Endothelial cell of umbilical vein (primary cell): ENCODE measurements around the gene ZNF511. TPM values are rescaled to one million over a fixed set of nuclear protein-coding genes. Genes with fewer than 3 reads are reported as not detected.

Experiments
- BruUV-seq: library from RNA; stranded (reverse); fragments of 400-500 nt; replicated peaks from 2 replicates; lab custom pipeline; 2021; lab: Mats Ljungman, UMichigan
- CTCF ChIA-PET: fragments of 300-600, 350-600 bp; sonication (Branson Sonifier 250); formaldehyde crosslinking; loops from one replicate; lab custom pipeline; 2021; ENCODE audit warnings: antibody characterized with exemption, inconsistent platforms; lab: Charles Lee
- POLR2A ChIA-PET: fragments of 300-600, 350-600 bp; sonication (Branson Sonifier 250); formaldehyde crosslinking; loops from one replicate; lab custom pipeline; 2021; ENCODE audit warnings: antibody characterized with exemption, inconsistent platforms; lab: Charles Lee
- DNase-seq: peaks from one replicate; pipeline ENCODE4 v3.0.0-alpha.2; 2011; ENCODE audit warnings: low read depth, low spot score
- FAIRE-seq: peaks from 2 replicates; lab custom pipeline; 2011; peaks lifted over from hg19 to GRCh38; lab: Jason Lieb, UNC
- H2AFZ ChIP-seq: 2 replicates; pipeline ENCODE4 v1.6.0; 2012; ENCODE audit warnings: low read depth, low read length, control low read depth, inconsistent platforms
- H3K27ac ChIP-seq: 2 replicates; pipeline ENCODE4 v1.5.1; 2011; ENCODE audit warnings: low read depth, mild to moderate bottlenecking, control low read depth, low read length, moderate library complexity; ENCODE audit not compliant: insufficient read depth
- H3K27me3 ChIP-seq, 2 experiments: 2 replicates each; pipeline versions ENCODE4 v1.6.0 to v1.6.1; 2011; ENCODE audit warnings: low read length in 2 of 2, mixed read lengths in 1 of 2; ENCODE audit not compliant: control insufficient read depth in 2 of 2, insufficient read depth in 2 of 2
- H3K36me3 ChIP-seq, 2 experiments: 2 replicates in 1 of 2; 3 replicates in 1 of 2; pipeline ENCODE4 v1.5.1; 2011; ENCODE audit warnings: low read length in 2 of 2, mild to moderate bottlenecking in 1 of 2, moderate library complexity in 1 of 2; ENCODE audit not compliant: control insufficient read depth in 2 of 2, insufficient read depth in 2 of 2; ENCODE audit errors: extremely low read depth in 1 of 2
- H3K4me1 ChIP-seq: 3 replicates; pipeline ENCODE4 v1.5.1; 2011; ENCODE audit warnings: mild to moderate bottlenecking, low read length; ENCODE audit not compliant: control insufficient read depth, insufficient read depth; ENCODE audit errors: extremely low read depth
- H3K4me2 ChIP-seq: 2 replicates; pipeline ENCODE4 v1.6.1; 2011; ENCODE audit warnings: low read length, control low read depth, mixed read lengths; ENCODE audit not compliant: insufficient read depth
- H3K4me3 ChIP-seq, 3 experiments: fragments of 200-600 bp in 1 of 3; sonication (generic), shearing (Covaris generic) in 1 of 3; replicated peaks in 1 of 3; 2 replicates each; pipeline ENCODE4 v1.5.1; 2011 to 2016; ENCODE audit warnings: control low read depth in 3 of 3, low read length in 3 of 3, mild to moderate bottlenecking in 2 of 3, inconsistent platforms in 1 of 3, low read depth in 1 of 3, moderate library complexity in 1 of 3; ENCODE audit not compliant: insufficient read depth in 1 of 3
- H3K79me2 ChIP-seq: 2 replicates; pipeline ENCODE4 v1.6.0; 2012; ENCODE audit warnings: low read length, inconsistent platforms; ENCODE audit not compliant: control insufficient read depth, insufficient read depth
- H3K9ac ChIP-seq: replicated peaks from 2 replicates; pipeline ENCODE3; 2011; ENCODE audit warnings: low read length, control low read depth; ENCODE audit not compliant: insufficient read depth; ENCODE audit errors: extremely low read depth
- H3K9me1 ChIP-seq: replicated peaks from 3 replicates; pipeline ENCODE4 v1.6.0; 2011; ENCODE audit warnings: mild to moderate bottlenecking, low read length; ENCODE audit not compliant: control insufficient read depth, insufficient read depth; ENCODE audit errors: extremely low read depth
- H3K9me3 ChIP-seq: replicated peaks from 2 replicates; pipeline ENCODE4 v1.5.1; 2012; ENCODE audit warnings: low read length, inconsistent platforms; ENCODE audit not compliant: control insufficient read depth, insufficient read depth
- H4K20me1 ChIP-seq: replicated peaks from 2 replicates; pipeline ENCODE3; 2011; ENCODE audit warnings: mild to moderate bottlenecking, low read length; ENCODE audit not compliant: control insufficient read depth, insufficient read depth; ENCODE audit errors: extremely low read depth
- CTCF ChIP-seq, 2 donors: IDR thresholded peaks; 1 replicate in 1 of 2; 2 replicates in 1 of 2; pipeline ENCODE4 v1.5.1; 2011; ENCODE audit warnings: low read length in 2 of 2, mild to moderate bottlenecking in 2 of 2, moderate library complexity in 2 of 2, control low read depth in 1 of 2, inconsistent platforms in 1 of 2, low read depth in 1 of 2; ENCODE audit not compliant: insufficient read depth in 1 of 2; ENCODE audit errors: extremely low read depth in 1 of 2
- EZH2 ChIP-seq: IDR thresholded peaks from 2 replicates; pipeline ENCODE4 v1.6.1; 2012; ENCODE audit warnings: borderline replicate concordance, low read depth, mild to moderate bottlenecking, moderate library complexity, low read length, inconsistent platforms; ENCODE audit not compliant: severe bottlenecking
- FOS ChIP-seq: IDR thresholded peaks from 2 replicates; pipeline ENCODE4 v1.6.1; 2011; ENCODE audit warnings: mild to moderate bottlenecking, low read length, moderate library complexity, borderline replicate concordance; ENCODE audit not compliant: insufficient read depth
- GATA2 ChIP-seq: IDR thresholded peaks from 2 replicates; pipeline ENCODE4 v1.7.0; 2011; ENCODE audit warnings: low read depth, mild to moderate bottlenecking, moderate library complexity, mixed read lengths, low read length; ENCODE audit not compliant: insufficient read length, insufficient read depth
- JUN ChIP-seq: IDR thresholded peaks from 2 replicates; pipeline ENCODE4 v1.6.1; 2011; ENCODE audit warnings: borderline replicate concordance, low read depth; ENCODE audit not compliant: insufficient read length, insufficient read depth
- MAX ChIP-seq: IDR thresholded peaks from 2 replicates; pipeline ENCODE4 v1.6.1; 2011; ENCODE audit not compliant: insufficient read depth, insufficient read length
- MYC ChIP-seq: IDR thresholded peaks from one replicate; pipeline ENCODE4 v1.6.1; 2011; ENCODE audit warnings: mild to moderate bottlenecking, low read depth, low read length
- POLR2A ChIP-seq: IDR thresholded peaks from 2 replicates; pipeline ENCODE4 v1.6.1; 2012; ENCODE audit warnings: low read depth, mild to moderate bottlenecking, control low read depth, low read length
- POLR2AphosphoS5 ChIP-seq: IDR thresholded peaks from 2 replicates; pipeline ENCODE4 v1.6.1; 2012; ENCODE audit warnings: low read depth, mild to moderate bottlenecking, control low read depth, low read length, moderate library complexity; ENCODE audit not compliant: insufficient read depth
- dilution Hi-C: fragments of 300-500 bp; cut with MboI; formaldehyde crosslinking; loops from one replicate; pipeline ENCODE4 v1.15.0; 2019; ENCODE audit warnings: low sequenced_read_pairs; ENCODE audit not compliant: extremely low pct_ligation_motif_present
- intact Hi-C: fragments of 100-400 bp; cut with micrococcal nuclease; formaldehyde crosslinking; loops from one replicate; pipeline ENCODE4 v1.10.0; 2022
- polyA plus RNA-seq, 4 experiments: library from polyadenylated mRNA; depleted of rRNA in 3 of 4; stranded (reverse) in 3 of 4; unstranded in 1 of 4; fragments of >200 nt; gene quantifications; 2 replicates each; pipeline versions ENCODE4 v1.2.1 to v1.2.3, GENCODE V29; 2011 to 2012; ENCODE audit warnings: missing spikeins in 1 of 4
- total RNA-seq: library from RNA; stranded (reverse); gene quantifications from 2 replicates; pipeline ENCODE4 v1.2.3, GENCODE V29; 2021

Gene ZNF511
- total and polyA plus RNA-seq, 2 donors (not counting 3 experiments of a cell fraction or from before 2014, with no cell fraction given) = 25.6 to 37.9 TPM

- H3K9me3 ChIP-seq = no peaks in the 10 kb centered on the region
- CTCF ChIA-PET = no interaction called here
- no peaks in the 10 kb centered on the region for H3K79me2 ChIP-seq
- no peak overlapping the region for H3K4me3 ChIP-seq
- intact Hi-C loops = no loop called here
- H3K4me1 ChIP-seq = no peaks in the 10 kb centered on the region
- H3K27me3 ChIP-seq = no peaks in the 10 kb centered on the region
- dilution Hi-C loops = no loop called here
- TF ChIP-seq GATA2 = no peak
- no peak for TF ChIP-seq POLR2AphosphoS5
- no peak for TF ChIP-seq MAX
- no peak for TF ChIP-seq MYC
- no peak for TF ChIP-seq FOS
- no peak for TF ChIP-seq EZH2
- no peak for TF ChIP-seq CTCF (IDR thresholded peaks at IDR 0.05; ENCODE audit: extremely low read depth in 1 of 2, insufficient read depth in 1 of 2, low read depth in 1 of 2, low read length in 2 of 2)
- no peak for TF ChIP-seq JUN
- TF ChIP-seq POLR2A = no peak
- no peak for FAIRE-seq
- no peak overlapping the region for H2AFZ ChIP-seq
- POLR2A ChIA-PET = no interaction called here
- H3K36me3 ChIP-seq = no peaks in the 10 kb centered on the region
- no peaks in the 10 kb centered on the region for H3K9me1 ChIP-seq
- H3K9ac ChIP-seq = no peak overlapping the region
- no peak overlapping the region for H3K27ac ChIP-seq
- no peak overlapping the region for H3K4me2 ChIP-seq
- DNase-seq = no peak
- H4K20me1 ChIP-seq = no peaks in the 10 kb centered on the region
- no TSS peak for BruUV-seq
Measured at GRCh38 chr10:133269367-133269766, 39.3 kb upstream of the ZNF511 start.
